Measurements from ENCODE around the gene JMJD7. TPM values are rescaled to one million over a fixed set of nuclear protein-coding genes. Genes with fewer than 3 reads are reported as not detected.

JMJD7 gene
- total RNA-seq, 2 experiments from 2014 or later, result 3.0 to 14.1 TPM

- no TSS peak for BruUV-seq (replicated peaks)
- Histone ChIP-seq H3K4me1 (ENCODE audit: insufficient read depth, low read length, poor library complexity, severe bottlenecking) (peaks cover 16% of the 10 kb centered on the region), H3K9me2 (ENCODE audit: insufficient read depth, low read length) (no peaks in the 10 kb centered on the region), H3K36me3 (ENCODE audit: insufficient read depth, low read length) (no peaks in the 10 kb centered on the region), H3K27ac (ENCODE audit: low read depth, low read length, poor library complexity, severe bottlenecking) (no peak overlapping the region), H3K79me2 (ENCODE audit: insufficient read depth, low read depth, low read length) (no peaks in the 10 kb centered on the region), H3K4me3 (ENCODE audit: low read depth, low read length, poor library complexity, severe bottlenecking) (no peak overlapping the region), H4K20me1 (ENCODE audit: insufficient read depth, low read length) (no peaks in the 10 kb centered on the region), H2AFZ (ENCODE audit: low read length) (no peak overlapping the region), H3K4me2 (ENCODE audit: low read length) (no peak overlapping the region), H3K9me3 (ENCODE audit: low read length) (no peaks in the 10 kb centered on the region)
- intact Hi-C loops (cut with micrococcal nuclease; ENCODE audit: unreplicated experiment), result loop anchor here (1.0 to 5.0 kb wide), 8 partner anchors 37 to 344 kb away; partner anchors contain the start of genes MAPKBP1 and MGA
- TF ChIP-seq CTCF (conservative IDR thresholded peaks at IDR 0.05; ENCODE audit: low read length) (no peak), EZH2phosphoT487 (IDR thresholded peaks at IDR 0.05; ENCODE audit: borderline replicate concordance, low read depth, low read length) (no peak)
- ChIA-PET CTCF (ENCODE audit: unreplicated experiment) (interaction anchor here (0.6 to 5.2 kb wide), 4 partner anchors 32 to 208 kb away, joined by 3 to 67 read pairs (median 3); partner anchors contain the start of gene MAPKBP1), POLR2A (interaction anchor here (0.6 to 2.4 kb wide), 4 partner anchors 37 to 207 kb away, joined by 3 to 22 read pairs (median 3); partner anchors contain the start of gene MAPKBP1)
- peak; percentile 32 for DNase-seq (ENCODE audit: low spot score)
These were observed 17.1 kb upstream of the JMJD7 start for GRCh38 chr15:41810651-41811431.

GRCh38 chr15:41811432-41812195 lies 16.3 kb upstream of the JMJD7 start:
- no TSS peak for BruUV-seq (replicated peaks)
- DNase-seq (ENCODE audit: low spot score), result peak; percentile 82
- no peaks in the 10 kb centered on the region for H3K36me3 ChIP-seq (ENCODE audit: insufficient read depth, low read length)
- H4K20me1 ChIP-seq (ENCODE audit: insufficient read depth, low read length), result no peaks in the 10 kb centered on the region
- no peak overlapping the region for H3K4me3 ChIP-seq (ENCODE audit: low read depth, low read length, poor library complexity, severe bottlenecking)
- CTCF ChIA-PET (ENCODE audit: unreplicated experiment), result interaction anchor here (0.6 to 5.2 kb wide), 2 partner anchors 38 to 251 kb away, joined by 3 to 67 read pairs; partner anchors contain the start of gene MAPKBP1
- no peak overlapping the region for H2AFZ ChIP-seq (ENCODE audit: low read length)
- no peaks in the 10 kb centered on the region for H3K9me3 ChIP-seq (ENCODE audit: low read length)
- TF ChIP-seq CTCF (conservative IDR thresholded peaks at IDR 0.05; ENCODE audit: low read length) (peak; percentile 97), EZH2phosphoT487 (IDR thresholded peaks at IDR 0.05; ENCODE audit: borderline replicate concordance, low read depth, low read length) (no peak)
- intact Hi-C loops (cut with micrococcal nuclease; ENCODE audit: unreplicated experiment), result loop anchor here (1.0 to 5.0 kb wide), 8 partner anchors 37 to 344 kb away; partner anchors contain the start of genes MAPKBP1 and MGA
- H3K79me2 ChIP-seq (ENCODE audit: insufficient read depth, low read depth, low read length), result no peaks in the 10 kb centered on the region
- H3K27ac ChIP-seq (ENCODE audit: low read depth, low read length, poor library complexity, severe bottlenecking), result no peak overlapping the region
- POLR2A ChIA-PET, result interaction anchor here (1.3 kb wide), 1 partner anchor 38 kb away, joined by 8 read pairs; the partner anchor contains the start of gene MAPKBP1
- no peaks in the 10 kb centered on the region for H3K9me2 ChIP-seq (ENCODE audit: insufficient read depth, low read length)
- peaks cover 16% of the 10 kb centered on the region for H3K4me1 ChIP-seq (ENCODE audit: insufficient read depth, low read length, poor library complexity, severe bottlenecking)
- no peak overlapping the region for H3K4me2 ChIP-seq (ENCODE audit: low read length)
